ELR (cell line): ENCODE results near the gene CCDC60.

Experiments used
- DNase-seq: peaks from one replicate; pipeline ENCODE4 v3.0.0-alpha.2; 2015; ENCODE audit warnings: low read depth

Gene CCDC60, protein sequence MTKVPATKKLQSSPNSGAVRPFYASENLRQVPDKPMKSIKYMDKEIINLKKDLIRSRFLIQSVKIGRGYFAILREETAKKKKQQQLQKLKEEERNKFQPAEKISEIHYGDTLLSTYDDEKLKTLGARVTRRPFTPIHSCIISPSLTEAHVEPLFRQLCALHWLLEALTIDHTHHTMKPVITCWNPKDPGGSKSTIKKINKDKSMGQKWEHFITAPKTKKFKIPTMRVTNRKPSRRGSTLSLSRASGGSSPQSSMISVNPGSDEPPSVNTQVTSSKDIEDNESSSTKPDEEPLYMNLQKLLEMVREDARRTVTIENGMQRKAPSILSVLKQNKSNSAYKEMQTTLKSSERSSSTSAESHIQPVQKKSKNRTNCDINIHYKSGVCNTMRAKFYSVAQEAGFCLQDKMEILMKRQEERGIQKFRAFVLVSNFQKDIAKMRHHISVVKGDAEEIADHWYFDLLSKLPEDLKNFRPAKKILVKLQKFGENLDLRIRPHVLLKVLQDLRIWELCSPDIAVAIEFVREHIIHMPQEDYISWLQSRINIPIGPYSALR

DNA sequence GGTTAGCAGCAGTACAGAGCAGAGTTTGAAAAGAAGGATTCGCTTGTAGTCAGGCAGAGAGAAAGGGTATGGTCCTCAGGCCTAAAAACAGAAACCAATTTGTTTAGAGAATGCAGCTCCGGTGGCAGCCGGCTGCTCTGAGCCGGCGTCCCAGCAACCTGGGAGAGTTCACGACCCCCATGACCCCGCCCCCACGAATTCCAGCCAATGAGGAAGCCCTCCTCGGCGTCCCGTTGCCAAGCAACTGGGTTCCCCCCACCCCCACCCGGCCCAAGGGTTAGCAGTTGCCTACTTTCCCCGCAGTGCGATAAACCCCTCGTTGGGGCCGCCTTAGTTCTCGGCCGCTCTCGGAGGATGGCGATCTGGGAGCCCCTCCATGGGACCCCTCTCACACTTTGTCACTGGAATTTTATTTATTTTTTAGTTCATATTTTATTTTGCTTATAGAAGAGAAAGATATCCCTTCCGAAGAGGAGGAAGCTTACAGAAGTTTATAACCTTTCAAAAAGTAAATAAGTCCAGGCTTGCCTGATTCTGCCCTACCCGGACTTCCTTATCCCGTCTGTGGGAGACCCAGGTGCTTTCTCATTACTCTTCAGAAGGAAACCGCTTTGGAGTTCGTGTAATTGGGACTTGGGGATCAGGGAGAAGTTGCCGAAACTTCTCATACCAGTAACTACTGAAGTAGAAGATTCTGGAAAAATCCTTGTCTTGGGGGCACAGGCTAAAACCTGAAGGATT lies at the start of gene CCDC60:
CCDC60 (plus strand) TSS at position 300 of the 741 bp plus-strand sequence. CDS start 448 bp downstream, outside the sequence.
- no peak for DNase-seq

DNA sequence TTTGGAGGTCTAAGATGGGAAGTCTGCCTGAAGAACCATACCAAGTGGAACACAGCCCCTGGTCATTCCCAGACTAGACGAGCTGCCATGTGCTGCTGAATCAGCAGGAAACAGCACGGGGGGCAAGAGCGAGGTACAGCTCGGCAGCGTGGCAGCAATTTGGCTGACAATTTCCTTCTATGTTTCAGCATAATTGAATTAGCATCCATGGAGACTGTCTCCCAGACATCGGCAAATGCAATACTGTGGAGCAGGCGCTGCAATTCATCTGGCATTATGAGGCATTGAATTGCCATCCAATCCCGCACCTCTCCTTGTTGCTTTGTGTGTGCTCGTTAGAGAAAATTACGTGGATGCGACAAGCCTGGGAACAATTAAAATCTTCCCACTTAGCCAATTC lies 46.0 kb upstream of the CCDC60 start:
- no peak for DNase-seq

DNA sequence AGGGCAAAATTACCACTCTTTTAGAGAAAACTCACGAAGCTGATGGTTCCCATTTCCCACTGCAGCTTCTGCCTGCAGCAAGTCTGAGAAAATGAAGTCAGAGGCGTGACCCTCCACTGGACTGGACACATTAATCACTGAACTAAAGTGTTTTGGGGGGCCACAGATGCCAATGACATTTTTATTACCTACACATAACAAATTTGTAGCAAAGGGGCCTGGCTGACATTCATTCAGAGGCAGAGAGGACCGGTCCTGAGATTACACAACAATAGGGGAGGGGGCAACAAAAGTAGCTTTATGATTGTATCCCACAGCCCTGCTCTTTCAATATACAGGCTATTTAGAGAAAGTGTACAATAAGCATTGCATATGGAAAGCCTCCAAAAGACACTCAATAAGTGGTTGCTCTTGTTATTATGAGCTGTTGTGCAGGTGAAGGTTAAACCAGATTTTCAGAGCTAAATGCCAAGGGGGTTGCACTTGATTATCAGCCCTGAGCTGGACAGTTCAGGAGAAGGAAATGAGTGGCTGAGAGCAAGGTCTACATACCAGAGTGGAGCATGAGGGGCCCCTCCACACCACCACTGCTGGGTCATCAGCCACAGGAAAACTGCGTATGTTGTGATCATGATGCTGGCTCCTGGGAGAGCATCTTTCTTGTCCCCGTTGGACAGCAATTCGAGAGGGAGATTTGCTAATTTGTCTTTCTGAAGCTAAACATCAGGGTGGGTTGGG lies 41.5 kb upstream of the CCDC60 start:
- DNase-seq = no peak

DNA sequence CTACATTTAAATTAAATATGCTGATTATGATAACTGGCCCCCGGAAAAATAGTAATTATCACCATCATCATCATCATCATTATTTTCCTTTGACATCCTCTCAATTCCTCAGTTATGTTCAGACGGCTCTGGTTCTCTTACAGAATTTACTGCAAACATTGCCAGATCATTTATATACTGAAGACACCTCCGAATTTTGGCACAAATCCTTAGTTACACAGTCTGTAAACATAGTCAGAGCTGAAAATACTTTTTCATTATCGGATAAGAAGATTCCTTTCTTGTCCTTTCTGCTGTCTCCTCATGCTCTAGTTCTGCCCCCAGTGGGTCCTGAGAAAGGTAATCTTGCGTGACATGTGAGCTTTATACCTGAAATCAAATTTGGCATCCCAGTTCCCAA lies 40.3 kb upstream of the CCDC60 start:
- DNase-seq = no peak

DNA sequence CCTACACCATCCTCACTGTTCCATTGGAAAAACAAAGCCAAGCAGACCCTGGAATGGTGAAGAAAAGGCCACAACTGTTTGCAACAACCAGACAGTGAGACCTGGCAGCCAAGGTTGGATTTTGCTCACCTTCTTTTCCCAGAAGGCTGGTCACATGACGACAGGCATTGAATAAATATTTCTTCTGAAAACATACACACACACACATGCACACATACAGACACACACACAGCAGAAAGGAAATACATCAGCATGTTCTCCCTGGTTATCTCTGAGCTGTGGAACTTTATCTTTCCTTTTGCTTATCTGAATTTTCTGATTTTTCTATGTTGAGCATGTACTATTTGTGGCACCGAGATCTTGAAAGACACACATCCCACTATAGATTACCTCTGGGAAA lies 38.0 kb upstream of the CCDC60 start:
- DNase-seq = no peak

DNA sequence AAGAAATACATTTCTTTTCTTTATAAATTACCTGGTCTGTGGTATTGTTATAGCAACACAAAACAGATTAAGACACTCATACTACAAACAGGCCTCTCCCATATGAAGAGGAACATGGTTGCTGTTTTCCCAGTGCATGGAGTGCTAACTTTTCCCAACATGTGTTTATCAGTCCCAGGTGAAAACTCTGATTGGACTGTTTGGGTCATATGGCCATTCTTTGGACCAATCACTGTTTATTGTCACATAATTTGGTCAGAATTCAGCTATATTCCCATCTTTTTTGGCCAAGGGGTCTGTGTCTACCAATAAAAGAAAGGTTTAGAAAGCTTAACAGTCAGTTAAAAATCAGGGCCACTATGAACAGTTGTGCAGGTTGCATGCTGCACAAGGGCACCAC lies 35.4 kb upstream of the CCDC60 start:
- DNase-seq = no peak

DNA sequence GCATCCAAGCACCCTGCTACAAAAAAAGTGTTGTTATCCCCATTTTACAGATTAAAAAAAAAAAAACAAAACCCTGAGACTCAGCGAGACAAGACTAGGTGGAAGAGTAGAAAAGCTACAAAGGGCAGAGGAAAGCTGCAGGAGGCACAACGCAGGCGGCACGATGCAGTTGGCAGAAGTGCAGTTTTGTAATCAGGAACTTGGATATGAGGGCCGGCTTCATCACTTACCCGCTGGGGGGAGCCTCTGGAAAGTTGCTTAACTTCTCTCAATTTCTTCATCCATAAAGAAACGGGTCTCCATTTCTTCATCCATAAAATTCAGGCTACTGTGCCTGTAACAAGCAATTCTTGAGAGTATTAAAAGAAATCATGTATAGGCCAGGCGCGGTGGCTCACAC lies 33.1 kb upstream of the CCDC60 start:
- no peak for DNase-seq

DNA sequence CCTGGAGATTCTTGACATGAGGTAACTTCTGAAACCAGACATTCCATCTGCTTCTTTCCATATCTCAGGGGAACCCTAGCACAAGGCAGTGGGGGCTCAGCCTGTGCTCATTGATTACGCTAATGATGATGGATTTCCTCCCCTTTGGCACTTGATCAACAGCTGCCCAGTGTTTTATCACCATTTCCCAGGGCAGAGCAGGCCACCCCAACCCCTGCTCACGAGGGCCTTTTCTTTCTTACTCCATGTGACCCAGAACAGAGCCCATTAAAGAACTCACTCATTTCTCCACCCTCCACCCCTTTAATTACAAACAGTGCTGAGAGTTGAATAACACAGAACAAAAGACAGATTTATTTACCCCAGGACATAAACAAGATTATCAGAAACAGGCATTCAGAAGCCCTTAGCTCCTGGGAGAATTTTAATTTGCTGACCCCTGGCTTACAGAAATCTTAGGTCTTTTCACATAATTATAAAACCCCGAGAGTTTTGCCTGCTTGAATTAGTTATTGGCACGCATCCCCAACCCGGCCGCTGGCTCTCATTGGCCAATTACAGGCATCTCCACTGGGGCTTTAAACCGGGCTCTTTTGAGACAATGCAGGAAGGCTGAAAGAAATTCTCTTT lies 32.0 kb upstream of the CCDC60 start:
- DNase-seq = no peak

DNA sequence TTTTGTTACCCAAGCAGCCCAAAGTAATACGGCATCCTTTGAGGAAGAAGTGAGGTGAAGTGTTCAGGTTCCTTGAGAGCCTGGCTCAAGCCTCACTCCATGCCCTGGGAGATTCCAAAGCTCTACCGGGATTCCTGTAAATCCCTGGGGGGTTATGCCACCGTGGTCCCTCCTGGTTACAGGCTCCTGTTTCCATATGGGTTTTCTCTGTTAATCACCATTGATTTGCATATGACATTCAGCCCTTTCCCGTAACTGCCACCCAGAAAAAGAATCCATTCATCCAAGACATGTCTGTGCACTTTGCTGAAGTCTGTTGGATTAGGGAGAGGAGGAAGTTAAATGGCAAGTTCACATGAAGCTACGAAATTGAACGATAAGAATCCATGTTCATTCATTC lies 27.9 kb upstream of the CCDC60 start:
- no peak for DNase-seq

DNA sequence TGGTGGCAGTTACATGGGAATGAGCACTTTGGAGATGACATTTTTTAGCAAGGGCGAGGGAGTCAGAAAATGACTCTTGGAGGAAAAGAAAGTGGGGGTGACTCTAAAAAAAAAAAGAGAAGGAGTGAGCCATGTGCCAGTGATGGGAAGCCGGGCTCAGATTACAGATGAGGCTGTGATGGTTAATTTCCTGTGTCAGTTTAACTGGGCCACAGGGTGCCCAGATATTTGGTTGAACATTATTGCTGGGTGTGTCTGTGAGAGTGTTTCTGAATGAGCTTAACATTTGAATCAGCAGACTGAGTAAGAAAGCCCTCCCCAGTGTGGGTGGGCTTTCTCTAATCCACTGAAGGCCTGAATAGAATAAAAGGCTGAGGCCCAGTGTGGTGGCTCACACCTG lies 26.8 kb upstream of the CCDC60 start:
- DNase-seq = no peak

DNA sequence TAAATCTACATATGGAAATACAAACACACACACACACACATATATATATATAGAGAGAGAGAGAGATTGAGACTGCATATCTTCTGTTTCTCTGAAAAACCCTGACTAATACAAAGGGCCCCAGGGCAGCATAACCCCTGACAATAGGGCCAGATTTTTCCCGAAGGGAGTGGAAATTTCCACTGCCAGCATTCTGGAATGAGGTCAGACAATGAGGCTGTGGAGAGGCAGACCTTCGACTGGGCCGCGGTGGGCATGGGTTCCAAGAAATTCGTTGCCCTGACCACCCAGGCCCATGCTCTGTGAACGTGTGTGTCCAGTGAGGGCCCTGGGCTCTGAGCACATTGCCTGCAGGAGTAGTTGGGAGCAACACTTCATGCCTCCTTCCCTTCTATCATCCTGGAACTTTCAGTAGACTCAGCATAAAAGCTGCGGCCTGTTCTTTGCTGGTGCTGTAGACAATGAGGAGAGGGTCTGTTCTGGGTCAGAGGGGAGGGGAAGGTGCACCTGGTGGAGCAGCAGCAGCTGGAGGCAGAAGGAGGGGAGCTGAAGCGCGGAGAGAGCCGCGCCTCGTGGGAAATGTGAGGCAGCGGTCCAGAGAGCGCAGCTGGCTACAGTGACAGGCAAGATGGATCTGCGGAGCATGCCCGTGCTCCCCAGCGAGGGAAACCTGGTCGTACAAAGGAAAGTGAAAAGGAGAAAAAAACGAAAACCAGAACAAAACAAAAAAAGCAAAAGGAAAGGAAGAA lies 25.6 kb upstream of the CCDC60 start:
- DNase-seq = no peak

DNA sequence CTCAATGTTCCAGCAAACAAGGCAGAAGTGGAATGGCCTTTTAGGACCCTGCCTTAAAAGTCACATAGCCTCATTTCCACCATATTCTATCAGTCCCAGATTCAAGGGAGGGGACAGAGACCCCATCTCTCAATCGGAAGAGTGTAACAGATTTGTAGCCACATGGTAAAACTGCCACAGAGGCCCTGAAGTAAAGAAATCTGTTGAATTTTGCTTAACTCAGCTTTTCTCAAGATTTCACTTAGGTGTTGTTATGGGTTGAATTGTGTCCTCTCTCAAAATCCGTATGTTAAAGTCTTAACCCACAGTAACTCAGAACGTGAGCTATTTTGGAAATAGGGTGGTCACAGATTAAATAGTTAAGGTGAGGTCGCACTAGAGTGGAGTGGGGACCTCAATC lies 22.7 kb upstream of the CCDC60 start:
- no peak for DNase-seq

DNA sequence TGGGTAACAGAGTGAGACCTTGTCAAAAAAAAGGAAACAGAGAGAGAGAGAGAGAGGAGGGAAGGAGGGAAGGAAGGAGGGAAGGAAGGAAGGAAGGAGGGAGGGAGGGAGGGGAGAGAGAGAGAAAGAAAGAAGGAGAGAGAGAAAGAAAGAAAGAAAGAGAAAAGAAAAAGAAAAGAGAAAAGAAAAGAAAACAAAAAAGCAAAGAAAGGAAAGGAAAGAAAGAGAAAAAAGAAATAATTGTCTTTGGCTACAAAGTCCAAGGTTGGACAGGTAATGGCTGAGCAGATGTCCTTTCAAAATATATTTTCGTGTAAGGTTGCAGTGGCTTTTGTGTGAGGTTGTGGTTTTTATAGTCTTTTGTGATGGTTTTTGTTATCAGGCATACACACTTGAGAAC lies 21.6 kb upstream of the CCDC60 start:
- no peak for DNase-seq

DNA sequence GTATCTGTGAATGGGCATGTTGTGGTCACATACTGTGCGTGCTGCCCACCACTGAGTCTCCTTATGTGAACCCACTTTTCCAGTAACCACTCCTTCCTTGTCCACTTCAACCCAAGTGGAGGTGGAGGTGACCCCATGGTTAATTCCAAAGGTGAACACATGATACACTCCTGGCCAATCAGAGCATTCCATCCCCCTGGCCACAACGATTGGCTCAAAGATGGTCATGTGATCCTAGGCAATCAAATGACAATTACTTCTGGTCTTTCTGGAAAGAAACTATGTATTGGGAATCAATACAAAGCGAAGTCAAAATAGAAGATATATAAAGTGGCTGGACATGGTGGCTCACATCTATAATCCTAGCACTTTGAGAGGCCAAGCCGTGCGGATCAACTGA lies 20.2 kb upstream of the CCDC60 start:
- DNase-seq = no peak

DNA sequence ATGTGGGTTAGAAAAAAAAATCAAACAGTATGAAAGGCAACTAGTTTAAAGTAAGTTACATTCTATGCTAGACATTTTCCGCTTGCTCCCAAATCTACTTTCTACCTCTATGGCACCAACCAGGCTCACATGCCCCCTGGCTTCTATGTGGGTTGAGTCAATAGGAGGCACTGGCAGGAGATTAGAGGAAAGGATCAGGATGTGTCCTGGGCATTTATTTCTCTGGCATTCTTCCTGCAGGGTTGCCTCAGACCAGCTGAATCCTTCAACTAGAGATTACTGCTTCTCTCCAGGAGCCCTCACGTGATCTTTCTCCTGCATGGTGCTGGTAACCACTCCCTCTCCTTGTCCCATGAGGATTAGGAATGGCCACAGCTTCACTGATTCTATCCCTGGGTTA lies 14.9 kb upstream of the CCDC60 start:
- DNase-seq = no peak

DNA sequence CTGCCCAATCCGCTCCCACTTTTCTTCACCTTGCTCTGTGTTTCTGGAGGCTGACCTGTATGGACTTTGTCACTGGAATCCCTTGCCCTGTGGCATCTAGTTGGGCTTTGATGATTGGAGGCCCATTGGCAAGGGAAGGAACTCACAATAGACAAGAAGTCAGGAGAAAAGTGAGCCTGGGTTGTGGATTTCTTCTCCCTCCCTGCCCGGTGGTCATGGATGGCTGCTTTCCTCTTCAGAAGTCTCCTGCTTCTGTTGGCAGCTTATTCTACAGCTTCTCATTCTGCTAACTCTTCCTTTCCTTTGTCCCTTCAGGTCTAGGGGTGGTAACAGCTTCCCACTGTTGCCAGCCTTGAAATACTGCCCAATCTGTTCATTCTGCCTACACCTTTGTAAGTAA lies 13.9 kb upstream of the CCDC60 start:
- DNase-seq = no peak

DNA sequence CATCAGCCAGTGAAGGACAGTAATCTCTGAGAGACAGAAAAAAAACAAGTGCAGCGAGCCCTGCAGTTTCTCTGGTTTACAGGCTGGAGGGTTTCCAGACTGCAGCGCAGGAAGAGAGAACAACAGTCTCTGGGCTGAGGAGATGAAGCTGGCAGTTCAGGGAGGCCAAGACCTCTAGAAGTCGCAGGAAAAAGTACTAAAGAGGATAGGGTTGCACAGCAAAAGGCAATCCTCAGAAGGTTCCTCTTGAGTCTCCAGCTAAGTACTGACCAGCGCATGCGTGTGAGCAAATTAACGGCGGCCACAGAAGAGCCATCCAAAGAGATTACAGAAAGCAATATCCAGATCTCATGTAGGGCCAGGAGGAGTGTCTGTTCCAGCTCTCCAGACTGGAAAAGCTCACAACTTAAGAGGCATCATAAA lies 12.2 kb upstream of the CCDC60 start:
- no peak for DNase-seq

DNA sequence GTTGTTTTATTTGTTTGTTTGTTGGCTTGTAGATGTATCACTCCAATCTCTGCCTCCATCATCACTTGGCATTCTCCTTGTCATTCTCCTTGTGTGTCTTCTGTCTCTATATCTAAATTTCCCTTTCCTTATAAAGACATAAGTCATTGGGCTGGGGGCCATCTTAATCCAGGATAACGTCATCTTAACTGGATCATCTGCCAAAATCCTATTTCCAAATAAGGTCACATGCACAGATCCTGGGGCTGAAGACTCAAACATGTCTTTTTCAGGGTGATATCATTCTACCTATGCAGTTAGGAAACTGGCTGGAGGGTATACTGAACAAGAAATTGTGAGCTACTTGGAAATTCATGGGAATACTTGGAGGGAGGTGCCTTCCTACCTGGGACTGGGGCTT lies 8.7 kb upstream of the CCDC60 start:
- DNase-seq = no peak

DNA sequence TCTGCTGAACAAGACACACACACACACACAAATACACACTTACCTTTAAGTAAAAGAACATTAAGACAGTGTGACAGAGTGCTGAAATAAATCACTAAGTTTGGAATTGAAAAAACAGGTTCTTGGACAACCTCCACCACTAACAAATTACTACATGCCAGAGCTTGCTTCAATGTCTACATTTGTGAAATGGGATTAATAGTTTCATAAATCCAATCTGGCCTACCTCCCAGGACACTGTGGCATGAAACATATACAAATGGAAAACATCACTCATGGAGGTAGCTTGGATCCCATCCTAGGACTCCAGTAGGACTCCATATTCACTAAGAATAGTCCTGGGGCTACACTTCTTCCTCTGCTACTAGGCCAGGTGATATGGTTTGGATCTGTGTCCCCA lies 8.2 kb upstream of the CCDC60 start:
- DNase-seq = no peak

DNA sequence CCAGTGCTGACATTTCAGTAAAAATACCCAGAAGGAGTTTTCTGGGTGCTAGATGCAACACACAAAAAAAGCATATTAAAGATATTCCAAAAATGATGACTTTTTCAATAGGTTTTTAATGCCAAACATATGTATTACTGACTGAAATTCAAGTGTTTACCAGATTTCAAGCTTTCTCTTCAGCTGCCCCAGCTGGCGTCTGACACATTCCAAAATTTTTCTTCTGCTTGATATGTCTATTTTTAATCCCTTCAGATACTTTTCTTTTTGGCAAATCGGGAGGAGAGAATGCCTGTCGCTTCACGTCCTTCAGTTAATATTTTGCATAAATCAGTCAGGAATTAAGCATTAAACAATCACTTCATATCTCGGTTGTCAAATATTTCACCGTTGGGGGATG lies 7.1 kb upstream of the CCDC60 start:
- DNase-seq = no peak

DNA sequence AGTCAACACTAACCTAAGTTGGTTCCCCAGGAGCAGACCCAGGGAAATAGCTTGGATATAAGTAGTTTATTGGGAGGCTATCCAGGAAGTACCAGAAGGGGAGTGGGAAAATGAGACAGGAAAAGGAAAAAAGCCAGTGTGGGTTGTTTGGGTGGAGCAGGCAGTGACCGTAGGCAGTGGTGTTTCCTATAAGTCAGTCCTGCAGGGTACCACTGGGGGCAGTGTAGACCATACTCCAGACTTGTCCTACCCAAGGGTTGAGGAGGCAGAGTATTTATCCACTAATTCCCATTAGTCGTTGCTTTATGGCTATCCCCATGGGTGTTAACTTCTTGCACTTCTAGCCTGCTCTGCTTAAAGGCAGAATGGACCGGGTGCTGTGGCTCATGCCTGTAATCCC lies 6.4 kb upstream of the CCDC60 start:
- DNase-seq = no peak
